Measurements from ENCODE around the gene SKA2. TPM values are rescaled to one million over a fixed set of nuclear protein-coding genes. Genes with fewer than 3 reads are reported as not detected.

The SKA2 gene
- total RNA-seq, 1 experiment from 2014 or later, result 91.9 TPM

GRCh38 chr17:59121901-59122480 is 33.0 kb downstream of the SKA2 start:
- Histone ChIP-seq H3T11ph (ENCODE audit: low read length) (no peak overlapping the region), H3K4me2 (ENCODE audit: insufficient read depth, insufficient read length, low read length) (no peak overlapping the region), H3K79me1 (ENCODE audit: insufficient read depth, low read depth, low read length, poor library complexity, severe bottlenecking) (peaks cover 6% of the 10 kb centered on the region), H3K9ac (ENCODE audit: extremely low read depth, insufficient read length, low read length) (no peak overlapping the region), H3K23ac (ENCODE audit: insufficient read length, low read depth, low read length) (no peak overlapping the region), H3K14ac (ENCODE audit: insufficient read depth, low read length) (no peak overlapping the region), H3K4me1 (ENCODE audit: insufficient read depth, low read length) (no peaks in the 10 kb centered on the region), H4K8ac (replicated peaks; ENCODE audit: insufficient read length, low read depth, low read length) (no peak overlapping the region), H2BK12ac (ENCODE audit: insufficient read length, low read depth, low read length) (no peak overlapping the region), H4K91ac (ENCODE audit: insufficient read length, low read depth, low read length) (no peak overlapping the region), H2BK120ac (ENCODE audit: low read depth, low read length, poor library complexity, severe bottlenecking) (no peak overlapping the region), H3K56ac (ENCODE audit: insufficient read length, low read depth, low read length) (no peak overlapping the region), H2BK5ac (ENCODE audit: insufficient read length, low read length) (no peak overlapping the region), H3K23me2 (ENCODE audit: insufficient read length, low read depth, low read length, poor library complexity, severe bottlenecking) (no peaks in the 10 kb centered on the region), H3K79me2 (ENCODE audit: insufficient read depth, low read length) (no peaks in the 10 kb centered on the region), H4K5ac (ENCODE audit: insufficient read length, low read depth, low read length) (no peak overlapping the region), H2AFZ (ENCODE audit: low read length) (no peak overlapping the region), H3K9me3 (ENCODE audit: control insufficient read depth, low read depth, low read length) (no peaks in the 10 kb centered on the region), H4K20me1 (ENCODE audit: control insufficient read depth, insufficient read depth, insufficient read length) (no peaks in the 10 kb centered on the region), H3K4ac (ENCODE audit: low read depth, low read length) (no peak overlapping the region), H2AK5ac (ENCODE audit: insufficient read length, low read length) (no peak overlapping the region), H2BK20ac (ENCODE audit: low read depth, low read length, poor library complexity, severe bottlenecking) (no peak overlapping the region), H3K27ac (ENCODE audit: insufficient read length, low read depth, low read length) (no peak overlapping the region), H3K27me3 (ENCODE audit: insufficient read depth, low read length) (no peaks in the 10 kb centered on the region), H2BK15ac (ENCODE audit: low read depth, low read length) (no peak overlapping the region), H3K18ac (ENCODE audit: insufficient read length, low read depth, low read length) (no peak overlapping the region)
- peaks cover 21 to 53% (median 46%) of the 10 kb centered on the region in 3 experiments; a peak in 6 of 7 replicates for H3K36me3 Mint-ChIP-seq (ENCODE audit: insufficient read depth in 1 of 3, low read depth in 3 of 3)
- no peak overlapping the region for H3K4me3 Mint-ChIP-seq
- H3K27me3 Mint-ChIP-seq (ENCODE audit: low read depth), result no peaks in the 10 kb centered on the region
- WGBS (ENCODE audit: extremely low coverage, insufficient read length, low lambda C conversion rate), result no CpG with 5 or more reads among the region's 9 CpGs
- DNase-seq, result no peak
- no peaks in the 10 kb centered on the region for H3K9me3 Mint-ChIP-seq
- H3K4me1 Mint-ChIP-seq, result no peaks in the 10 kb centered on the region
- H3K27ac Mint-ChIP-seq, result peak overlapping the region in 1 of 3 experiments; percentile 12; a peak in 1 of 7 replicates
- TF ChIP-seq, protein P1, sequence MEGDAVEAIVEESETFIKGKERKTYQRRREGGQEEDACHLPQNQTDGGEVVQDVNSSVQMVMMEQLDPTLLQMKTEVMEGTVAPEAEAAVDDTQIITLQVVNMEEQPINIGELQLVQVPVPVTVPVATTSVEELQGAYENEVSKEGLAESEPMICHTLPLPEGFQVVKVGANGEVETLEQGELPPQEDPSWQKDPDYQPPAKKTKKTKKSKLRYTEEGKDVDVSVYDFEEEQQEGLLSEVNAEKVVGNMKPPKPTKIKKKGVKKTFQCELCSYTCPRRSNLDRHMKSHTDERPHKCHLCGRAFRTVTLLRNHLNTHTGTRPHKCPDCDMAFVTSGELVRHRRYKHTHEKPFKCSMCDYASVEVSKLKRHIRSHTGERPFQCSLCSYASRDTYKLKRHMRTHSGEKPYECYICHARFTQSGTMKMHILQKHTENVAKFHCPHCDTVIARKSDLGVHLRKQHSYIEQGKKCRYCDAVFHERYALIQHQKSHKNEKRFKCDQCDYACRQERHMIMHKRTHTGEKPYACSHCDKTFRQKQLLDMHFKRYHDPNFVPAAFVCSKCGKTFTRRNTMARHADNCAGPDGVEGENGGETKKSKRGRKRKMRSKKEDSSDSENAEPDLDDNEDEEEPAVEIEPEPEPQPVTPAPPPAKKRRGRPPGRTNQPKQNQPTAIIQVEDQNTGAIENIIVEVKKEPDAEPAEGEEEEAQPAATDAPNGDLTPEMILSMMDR (conservative IDR thresholded peaks at IDR 0.05), result no peak

All from H9 (cell line).